ENCODE results near the gene SMIM8. TPM values are rescaled to one million over a fixed set of nuclear protein-coding genes. Genes with fewer than 3 reads are reported as not detected.

The SMIM8 gene
- total RNA-seq, 1 donor from 2014 or later = 17.7 TPM

DNA sequence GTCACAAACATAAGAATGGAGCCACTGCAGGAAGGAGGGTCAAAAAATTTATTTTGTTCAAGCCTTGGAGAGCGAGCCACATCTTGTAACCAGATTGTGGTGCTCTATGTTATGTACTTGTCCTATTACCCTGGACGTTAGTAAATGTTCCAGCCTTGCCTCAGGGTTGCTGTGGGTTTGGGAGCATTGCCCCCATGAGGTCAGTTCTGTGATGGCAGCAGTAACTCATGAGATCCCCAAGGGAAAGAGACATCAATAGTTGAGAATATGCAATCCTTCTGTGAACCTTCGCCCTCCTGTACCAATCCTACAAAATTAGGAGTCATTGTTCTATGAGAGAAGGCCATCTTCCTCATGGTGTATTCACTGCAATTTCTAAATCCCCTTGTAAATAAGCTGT is 68.9 kb downstream of the SMIM8 start:
- DNase-seq = no peak
- Histone ChIP-seq H3K9me3 (replicated peaks) (no peaks in the 10 kb centered on the region), H3K4me1 (no peaks in the 10 kb centered on the region), H3K27ac (replicated peaks) (no peak overlapping the region), H3K27me3 (ENCODE audit: low read depth) (no peaks in the 10 kb centered on the region), H3K4me3 (no peak overlapping the region), H3K36me3 (no peaks in the 10 kb centered on the region)
- intact Hi-C loops (cut with micrococcal nuclease) = no loop called here
- TF ChIP-seq, protein P1, sequence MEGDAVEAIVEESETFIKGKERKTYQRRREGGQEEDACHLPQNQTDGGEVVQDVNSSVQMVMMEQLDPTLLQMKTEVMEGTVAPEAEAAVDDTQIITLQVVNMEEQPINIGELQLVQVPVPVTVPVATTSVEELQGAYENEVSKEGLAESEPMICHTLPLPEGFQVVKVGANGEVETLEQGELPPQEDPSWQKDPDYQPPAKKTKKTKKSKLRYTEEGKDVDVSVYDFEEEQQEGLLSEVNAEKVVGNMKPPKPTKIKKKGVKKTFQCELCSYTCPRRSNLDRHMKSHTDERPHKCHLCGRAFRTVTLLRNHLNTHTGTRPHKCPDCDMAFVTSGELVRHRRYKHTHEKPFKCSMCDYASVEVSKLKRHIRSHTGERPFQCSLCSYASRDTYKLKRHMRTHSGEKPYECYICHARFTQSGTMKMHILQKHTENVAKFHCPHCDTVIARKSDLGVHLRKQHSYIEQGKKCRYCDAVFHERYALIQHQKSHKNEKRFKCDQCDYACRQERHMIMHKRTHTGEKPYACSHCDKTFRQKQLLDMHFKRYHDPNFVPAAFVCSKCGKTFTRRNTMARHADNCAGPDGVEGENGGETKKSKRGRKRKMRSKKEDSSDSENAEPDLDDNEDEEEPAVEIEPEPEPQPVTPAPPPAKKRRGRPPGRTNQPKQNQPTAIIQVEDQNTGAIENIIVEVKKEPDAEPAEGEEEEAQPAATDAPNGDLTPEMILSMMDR (IDR thresholded peaks at IDR 0.05; ENCODE audit: borderline replicate concordance) = peak; percentile 35

Other genes with a start within 250 kb of the SMIM8 start
- gene CGA, start 227.5 kb upstream of the SMIM8 start, total RNA-seq = not detected
- gene ZNF292, start 167.0 kb upstream of the SMIM8 start, total RNA-seq = 28.2 TPM
- not detected for gene GJB7, start 6.7 kb downstream of the SMIM8 start, total RNA-seq
- gene C6orf163, start 22.2 kb downstream of the SMIM8 start, total RNA-seq = 1.6 TPM
- gene CFAP206, start 85.4 kb downstream of the SMIM8 start, total RNA-seq = 0.11 TPM
- 11.6 TPM for gene SLC35A1, start 150.4 kb downstream of the SMIM8 start, total RNA-seq